MM.1S (cell line): ENCODE measurements around the gene OXT.

Experiments used
- DNase-seq: peaks from one replicate; pipeline ENCODE4 v3.0.0-alpha.2; 2015
- H2AFZ ChIP-seq: fragments of 300-600 bp; sonication (generic); 2 replicates; pipeline ENCODE4 v1.6.0; 2016; ENCODE audit warnings: antibody characterized with exemption, low read length
- H3F3A ChIP-seq: fragments of 300-600 bp; sonication (generic); 2 replicates; pipeline ENCODE4 v1.6.1; 2016; ENCODE audit warnings: mild to moderate bottlenecking, antibody characterized with exemption, low read length, moderate library complexity, mixed read lengths; ENCODE audit not compliant: insufficient read depth
- H3K27ac ChIP-seq: fragments of 300-600 bp; sonication (generic); 2 replicates; pipeline ENCODE4 v1.5.1; 2016; ENCODE audit warnings: mild to moderate bottlenecking, low read length
- H3K27me3 ChIP-seq: fragments of 300-600 bp; sonication (generic); replicated peaks from 2 replicates; pipeline ENCODE4 v1.6.0; 2016; ENCODE audit warnings: low read length; ENCODE audit not compliant: insufficient read depth
- H3K36me3 ChIP-seq: fragments of 300-600 bp; sonication (generic); replicated peaks from 2 replicates; pipeline ENCODE4 v1.6.1; 2016; ENCODE audit warnings: mild to moderate bottlenecking, low read length, mixed read lengths; ENCODE audit not compliant: insufficient read depth
- H3K4me1 ChIP-seq: fragments of 300-600 bp; sonication (generic); 2 replicates; pipeline ENCODE4 v1.6.1; 2016; ENCODE audit warnings: low read length, mixed read lengths
- H3K4me2 ChIP-seq: fragments of 300-600 bp; sonication (generic); 2 replicates; pipeline ENCODE4 v1.6.0; 2016; ENCODE audit warnings: low read depth, low read length
- H3K4me3 ChIP-seq: fragments of 300-600 bp; sonication (generic); 2 replicates; pipeline ENCODE4 v1.5.1; 2016; ENCODE audit warnings: low read length, mixed read lengths
- H3K79me2 ChIP-seq: fragments of 300-600 bp; sonication (generic); 2 replicates; pipeline ENCODE4 v1.6.1; 2016; ENCODE audit warnings: mixed run types, low read length, mixed read lengths
- H3K9ac ChIP-seq: fragments of 300-600 bp; sonication (generic); 2 replicates; pipeline ENCODE4 v1.6.1; 2016; ENCODE audit warnings: low read length, mixed read lengths
- H3K9me2 ChIP-seq: fragments of 300-600 bp; sonication (generic); replicated peaks from 2 replicates; pipeline ENCODE4 v1.6.1; 2016; ENCODE audit warnings: mild to moderate bottlenecking, low read length, mixed read lengths; ENCODE audit not compliant: insufficient read depth
- H3K9me3 ChIP-seq: fragments of 300-600 bp; sonication (generic); replicated peaks from 2 replicates; pipeline ENCODE4 v1.6.1; 2016; ENCODE audit warnings: mild to moderate bottlenecking, low read length, mixed read lengths; ENCODE audit not compliant: insufficient read depth
- H4K20me1 ChIP-seq: fragments of 300-600 bp; sonication (generic); 2 replicates; pipeline ENCODE4 v1.6.1; 2016; ENCODE audit warnings: mild to moderate bottlenecking, low read length, moderate library complexity, mixed read lengths; ENCODE audit not compliant: insufficient read depth
- EZH2 ChIP-seq: fragments of 300-600 bp; sonication (generic); optimal IDR thresholded peaks from 2 replicates; pipeline ENCODE3; 2017; ENCODE audit warnings: low read depth, mild to moderate bottlenecking, antibody characterized with exemption, low read length, mixed read lengths
- EZH2phosphoT487 ChIP-seq: fragments of 300-600 bp; sonication (generic); IDR thresholded peaks from 2 replicates; pipeline ENCODE4 v1.6.1; 2018; ENCODE audit warnings: antibody characterized with exemption, low read length
- TF ChIP-seq, protein P1 (sequence below): fragments of 300-600 bp; sonication (generic); IDR thresholded peaks from 2 replicates; pipeline ENCODE4 v1.5.1; 2016; ENCODE audit warnings: antibody characterized with exemption, low read length, mixed read lengths

Gene OXT

DNA sequence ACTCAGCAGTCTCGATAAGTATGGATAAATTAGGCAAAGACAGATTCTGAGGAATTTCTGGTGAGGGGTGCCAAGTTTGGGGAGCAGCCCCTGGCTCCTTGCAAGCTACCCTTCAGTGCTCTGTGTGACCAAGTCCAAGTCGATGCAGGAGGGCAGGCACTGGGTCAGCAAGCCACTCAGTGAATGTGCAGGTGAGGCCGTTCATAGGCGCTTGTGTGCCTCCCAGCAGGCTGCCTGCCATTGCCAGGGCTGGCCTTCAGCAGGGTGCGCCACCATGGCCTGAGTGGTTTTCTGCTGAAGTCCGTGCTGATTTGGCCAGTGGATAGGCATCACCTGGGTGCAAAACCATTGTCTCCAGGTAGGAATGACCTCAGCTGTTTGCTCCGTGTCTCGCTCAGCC, 31.3 kb upstream of the OXT start:
- Histone ChIP-seq H2AFZ (no peak overlapping the region), H3K79me2 (no peaks in the 10 kb centered on the region), H3K4me2 (no peak overlapping the region), H3K9me3 (no peaks in the 10 kb centered on the region), H3K9ac (no peak overlapping the region), H3K27ac (no peak overlapping the region), H4K20me1 (no peaks in the 10 kb centered on the region), H3K4me3 (no peak overlapping the region), H3K9me2 (no peaks in the 10 kb centered on the region), H3F3A (no peaks in the 10 kb centered on the region), H3K4me1 (no peaks in the 10 kb centered on the region), H3K36me3 (peaks cover 4% of the 10 kb centered on the region; the same call in 1 of the 2 replicates), H3K27me3 (no peaks in the 10 kb centered on the region)
- no peak for DNase-seq
- TF ChIP-seq, protein P1, sequence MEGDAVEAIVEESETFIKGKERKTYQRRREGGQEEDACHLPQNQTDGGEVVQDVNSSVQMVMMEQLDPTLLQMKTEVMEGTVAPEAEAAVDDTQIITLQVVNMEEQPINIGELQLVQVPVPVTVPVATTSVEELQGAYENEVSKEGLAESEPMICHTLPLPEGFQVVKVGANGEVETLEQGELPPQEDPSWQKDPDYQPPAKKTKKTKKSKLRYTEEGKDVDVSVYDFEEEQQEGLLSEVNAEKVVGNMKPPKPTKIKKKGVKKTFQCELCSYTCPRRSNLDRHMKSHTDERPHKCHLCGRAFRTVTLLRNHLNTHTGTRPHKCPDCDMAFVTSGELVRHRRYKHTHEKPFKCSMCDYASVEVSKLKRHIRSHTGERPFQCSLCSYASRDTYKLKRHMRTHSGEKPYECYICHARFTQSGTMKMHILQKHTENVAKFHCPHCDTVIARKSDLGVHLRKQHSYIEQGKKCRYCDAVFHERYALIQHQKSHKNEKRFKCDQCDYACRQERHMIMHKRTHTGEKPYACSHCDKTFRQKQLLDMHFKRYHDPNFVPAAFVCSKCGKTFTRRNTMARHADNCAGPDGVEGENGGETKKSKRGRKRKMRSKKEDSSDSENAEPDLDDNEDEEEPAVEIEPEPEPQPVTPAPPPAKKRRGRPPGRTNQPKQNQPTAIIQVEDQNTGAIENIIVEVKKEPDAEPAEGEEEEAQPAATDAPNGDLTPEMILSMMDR = no peak
- TF ChIP-seq EZH2phosphoT487 (no peak), EZH2 (no peak)

DNA sequence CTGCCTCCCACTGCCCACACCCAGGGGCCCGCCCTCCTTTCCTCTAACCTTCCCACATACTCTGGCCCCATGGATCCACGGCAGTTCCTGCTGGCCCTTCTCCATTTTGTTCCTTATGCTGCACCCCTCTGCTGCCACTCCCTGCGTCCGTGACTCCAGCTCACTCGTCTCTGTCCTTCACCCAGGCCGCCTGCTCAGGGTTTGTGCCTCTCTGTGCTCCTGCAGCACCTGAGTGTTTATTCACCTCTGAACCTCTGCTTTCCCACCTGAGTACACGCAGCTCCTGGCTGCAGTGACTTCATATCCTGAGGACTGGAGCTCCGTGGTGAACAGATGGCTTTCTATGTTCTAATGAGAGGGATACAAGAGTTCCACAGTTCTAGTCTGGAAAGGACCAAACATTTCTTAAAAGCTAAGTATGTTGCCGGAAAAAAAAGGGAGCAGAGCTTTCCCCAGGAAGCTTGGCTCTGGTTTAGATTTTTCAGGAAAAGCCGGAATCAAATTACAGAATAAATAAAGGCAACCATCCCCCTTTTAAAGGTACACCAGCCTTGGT, 29.5 kb upstream of the OXT start:
- H3K4me1 ChIP-seq = no peaks in the 10 kb centered on the region
- H3K9me2 ChIP-seq = no peaks in the 10 kb centered on the region
- H3K36me3 ChIP-seq = peaks cover 4% of the 10 kb centered on the region; the same call in 1 of the 2 replicates
- H3K27me3 ChIP-seq = no peaks in the 10 kb centered on the region
- no peaks in the 10 kb centered on the region for H3K9me3 ChIP-seq
- peaks cover 10% of the 10 kb centered on the region for H3K79me2 ChIP-seq
- no peak for DNase-seq
- H4K20me1 ChIP-seq = no peaks in the 10 kb centered on the region
- no peak overlapping the region for H3K4me3 ChIP-seq
- H3K4me2 ChIP-seq = no peak overlapping the region
- TF ChIP-seq EZH2phosphoT487 (no peak), EZH2 (no peak)
- TF ChIP-seq, protein P1 = no peak
- H3F3A ChIP-seq = no peaks in the 10 kb centered on the region
- H2AFZ ChIP-seq = no peak overlapping the region
- no peak overlapping the region for H3K27ac ChIP-seq
- no peak overlapping the region for H3K9ac ChIP-seq

DNA sequence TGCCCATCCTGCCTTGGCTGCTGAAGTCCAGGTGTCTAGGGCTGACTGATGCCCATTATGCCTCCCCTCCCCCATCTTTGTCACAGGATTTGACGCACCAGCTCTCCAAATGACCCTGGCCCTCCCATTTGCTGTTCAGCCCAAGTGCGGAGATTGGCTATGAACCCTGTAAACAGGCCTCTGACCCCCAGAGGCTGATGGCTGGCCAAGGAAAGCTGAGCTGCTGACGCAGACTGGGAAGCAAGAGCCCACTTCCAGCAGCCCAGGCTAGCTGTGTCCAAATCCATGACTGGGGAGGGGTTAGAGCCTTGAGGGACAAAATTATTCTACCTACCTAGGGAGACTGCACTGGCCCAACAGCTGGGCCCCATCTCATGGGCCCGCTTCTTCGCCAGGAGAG, 28.8 kb upstream of the OXT start:
- Histone ChIP-seq H2AFZ (no peak overlapping the region), H3K27ac (no peak overlapping the region), H4K20me1 (no peaks in the 10 kb centered on the region), H3K36me3 (peaks cover 4% of the 10 kb centered on the region), H3K4me3 (no peak overlapping the region), H3K9ac (no peak overlapping the region), H3K79me2 (peaks cover 15% of the 10 kb centered on the region), H3K4me1 (no peaks in the 10 kb centered on the region), H3K9me2 (no peaks in the 10 kb centered on the region), H3F3A (no peaks in the 10 kb centered on the region), H3K27me3 (no peaks in the 10 kb centered on the region), H3K4me2 (no peak overlapping the region), H3K9me3 (no peaks in the 10 kb centered on the region)
- no peak for DNase-seq
- TF ChIP-seq, protein P1 = no peak
- no peak for TF ChIP-seq EZH2
- no peak for TF ChIP-seq EZH2phosphoT487
